Endothelial cell of umbilical vein (primary cell): ENCODE measurements around the gene ANKRD44. TPM values are rescaled to one million over a fixed set of nuclear protein-coding genes. Genes with fewer than 3 reads are reported as not detected.

Experiments
- BruUV-seq: library from RNA; stranded (reverse); fragments of 400-500 nt; replicated peaks from 2 replicates; lab custom pipeline; 2021; lab: Mats Ljungman, UMichigan
- CTCF ChIA-PET: fragments of 300-600, 350-600 bp; sonication (Branson Sonifier 250); formaldehyde crosslinking; loops from one replicate; lab custom pipeline; 2021; ENCODE audit warnings: antibody characterized with exemption, inconsistent platforms; lab: Charles Lee
- POLR2A ChIA-PET: fragments of 300-600, 350-600 bp; sonication (Branson Sonifier 250); formaldehyde crosslinking; loops from one replicate; lab custom pipeline; 2021; ENCODE audit warnings: antibody characterized with exemption, inconsistent platforms; lab: Charles Lee
- DNase-seq: peaks from one replicate; pipeline ENCODE4 v3.0.0-alpha.2; 2011; ENCODE audit warnings: low read depth, low spot score
- FAIRE-seq: peaks from 2 replicates; lab custom pipeline; 2011; peaks lifted over from hg19 to GRCh38; lab: Jason Lieb, UNC
- H2AFZ ChIP-seq: 2 replicates; pipeline ENCODE4 v1.6.0; 2012; ENCODE audit warnings: low read depth, low read length, control low read depth, inconsistent platforms
- H3K27ac ChIP-seq: 2 replicates; pipeline ENCODE4 v1.5.1; 2011; ENCODE audit warnings: low read depth, mild to moderate bottlenecking, control low read depth, low read length, moderate library complexity; ENCODE audit not compliant: insufficient read depth
- H3K27me3 ChIP-seq, 2 experiments: 2 replicates each; pipeline versions ENCODE4 v1.6.0 to v1.6.1; 2011; ENCODE audit warnings: low read length in 2 of 2, mixed read lengths in 1 of 2; ENCODE audit not compliant: control insufficient read depth in 2 of 2, insufficient read depth in 2 of 2
- H3K36me3 ChIP-seq, 2 experiments: 2 replicates in 1 of 2; 3 replicates in 1 of 2; pipeline ENCODE4 v1.5.1; 2011; ENCODE audit warnings: low read length in 2 of 2, mild to moderate bottlenecking in 1 of 2, moderate library complexity in 1 of 2; ENCODE audit not compliant: control insufficient read depth in 2 of 2, insufficient read depth in 2 of 2; ENCODE audit errors: extremely low read depth in 1 of 2
- H3K4me1 ChIP-seq: 3 replicates; pipeline ENCODE4 v1.5.1; 2011; ENCODE audit warnings: mild to moderate bottlenecking, low read length; ENCODE audit not compliant: control insufficient read depth, insufficient read depth; ENCODE audit errors: extremely low read depth
- H3K4me2 ChIP-seq: 2 replicates; pipeline ENCODE4 v1.6.1; 2011; ENCODE audit warnings: low read length, control low read depth, mixed read lengths; ENCODE audit not compliant: insufficient read depth
- H3K4me3 ChIP-seq, 3 experiments: fragments of 200-600 bp in 1 of 3; sonication (generic), shearing (Covaris generic) in 1 of 3; replicated peaks in 1 of 3; 2 replicates each; pipeline ENCODE4 v1.5.1; 2011 to 2016; ENCODE audit warnings: control low read depth in 3 of 3, low read length in 3 of 3, mild to moderate bottlenecking in 2 of 3, inconsistent platforms in 1 of 3, low read depth in 1 of 3, moderate library complexity in 1 of 3; ENCODE audit not compliant: insufficient read depth in 1 of 3
- H3K79me2 ChIP-seq: 2 replicates; pipeline ENCODE4 v1.6.0; 2012; ENCODE audit warnings: low read length, inconsistent platforms; ENCODE audit not compliant: control insufficient read depth, insufficient read depth
- H3K9ac ChIP-seq: replicated peaks from 2 replicates; pipeline ENCODE3; 2011; ENCODE audit warnings: low read length, control low read depth; ENCODE audit not compliant: insufficient read depth; ENCODE audit errors: extremely low read depth
- H3K9me1 ChIP-seq: replicated peaks from 3 replicates; pipeline ENCODE4 v1.6.0; 2011; ENCODE audit warnings: mild to moderate bottlenecking, low read length; ENCODE audit not compliant: control insufficient read depth, insufficient read depth; ENCODE audit errors: extremely low read depth
- H3K9me3 ChIP-seq: replicated peaks from 2 replicates; pipeline ENCODE4 v1.5.1; 2012; ENCODE audit warnings: low read length, inconsistent platforms; ENCODE audit not compliant: control insufficient read depth, insufficient read depth
- H4K20me1 ChIP-seq: replicated peaks from 2 replicates; pipeline ENCODE3; 2011; ENCODE audit warnings: mild to moderate bottlenecking, low read length; ENCODE audit not compliant: control insufficient read depth, insufficient read depth; ENCODE audit errors: extremely low read depth
- EZH2 ChIP-seq: IDR thresholded peaks from 2 replicates; pipeline ENCODE4 v1.6.1; 2012; ENCODE audit warnings: borderline replicate concordance, low read depth, mild to moderate bottlenecking, moderate library complexity, low read length, inconsistent platforms; ENCODE audit not compliant: severe bottlenecking
- FOS ChIP-seq: IDR thresholded peaks from 2 replicates; pipeline ENCODE4 v1.6.1; 2011; ENCODE audit warnings: mild to moderate bottlenecking, low read length, moderate library complexity, borderline replicate concordance; ENCODE audit not compliant: insufficient read depth
- MYC ChIP-seq: IDR thresholded peaks from one replicate; pipeline ENCODE4 v1.6.1; 2011; ENCODE audit warnings: mild to moderate bottlenecking, low read depth, low read length
- POLR2A ChIP-seq: IDR thresholded peaks from 2 replicates; pipeline ENCODE4 v1.6.1; 2012; ENCODE audit warnings: low read depth, mild to moderate bottlenecking, control low read depth, low read length
- dilution Hi-C: fragments of 300-500 bp; cut with MboI; formaldehyde crosslinking; loops from one replicate; pipeline ENCODE4 v1.15.0; 2019; ENCODE audit warnings: low sequenced_read_pairs; ENCODE audit not compliant: extremely low pct_ligation_motif_present
- intact Hi-C: fragments of 100-400 bp; cut with micrococcal nuclease; formaldehyde crosslinking; loops from one replicate; pipeline ENCODE4 v1.10.0; 2022
- polyA plus RNA-seq, 4 experiments: library from polyadenylated mRNA; depleted of rRNA in 3 of 4; stranded (reverse) in 3 of 4; unstranded in 1 of 4; fragments of >200 nt; gene quantifications; 2 replicates each; pipeline versions ENCODE4 v1.2.1 to v1.2.3, GENCODE V29; 2011 to 2012; ENCODE audit warnings: missing spikeins in 1 of 4
- total RNA-seq: library from RNA; stranded (reverse); gene quantifications from 2 replicates; pipeline ENCODE4 v1.2.3, GENCODE V29; 2021
- TF ChIP-seq, protein P1 (sequence below), 2 donors: IDR thresholded peaks; 1 replicate in 1 of 2; 2 replicates in 1 of 2; pipeline ENCODE4 v1.5.1; 2011; ENCODE audit warnings: low read length in 2 of 2, mild to moderate bottlenecking in 2 of 2, moderate library complexity in 2 of 2, control low read depth in 1 of 2, inconsistent platforms in 1 of 2, low read depth in 1 of 2; ENCODE audit not compliant: insufficient read depth in 1 of 2; ENCODE audit errors: extremely low read depth in 1 of 2

The ANKRD44 gene
- total and polyA plus RNA-seq, 2 donors (not counting 3 experiments of a cell fraction or from before 2014, with no cell fraction given) = 3.4 to 6.1 TPM

DNA sequence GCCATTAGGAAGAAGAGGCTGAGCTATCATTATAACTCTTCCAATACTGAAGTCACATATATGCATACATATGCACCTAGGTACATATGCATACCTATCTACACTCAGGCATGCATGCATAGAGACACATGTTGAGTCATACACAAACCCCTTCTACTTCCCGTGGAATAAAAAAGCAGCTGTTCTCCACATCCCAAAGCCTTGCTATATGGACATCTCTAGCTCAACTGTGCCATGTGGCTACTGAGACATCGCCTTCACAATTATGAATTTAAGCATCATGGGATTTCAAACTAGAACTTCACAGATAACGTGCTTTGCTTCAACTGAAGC is 120.5 kb downstream of the ANKRD44 start:
- Histone ChIP-seq H3K4me3 (no peak overlapping the region), H3K4me1 (peaks cover 3% of the 10 kb centered on the region), H3K27ac (no peak overlapping the region), H4K20me1 (no peaks in the 10 kb centered on the region), H3K4me2 (no peak overlapping the region), H3K9ac (no peak overlapping the region), H3K79me2 (no peaks in the 10 kb centered on the region), H3K27me3 (peaks cover 0 to 5% of the 10 kb centered on the region in 2 experiments), H3K9me3 (no peaks in the 10 kb centered on the region), H3K9me1 (no peaks in the 10 kb centered on the region), H3K36me3 (no peaks in the 10 kb centered on the region), H2AFZ (no peak overlapping the region)
- intact Hi-C loops = loop anchor here (2.0 to 5.0 kb wide), 2 partner anchors 77 to 587 kb away; no protein-coding TSS in a partner anchor
- TF ChIP-seq, protein P1, sequence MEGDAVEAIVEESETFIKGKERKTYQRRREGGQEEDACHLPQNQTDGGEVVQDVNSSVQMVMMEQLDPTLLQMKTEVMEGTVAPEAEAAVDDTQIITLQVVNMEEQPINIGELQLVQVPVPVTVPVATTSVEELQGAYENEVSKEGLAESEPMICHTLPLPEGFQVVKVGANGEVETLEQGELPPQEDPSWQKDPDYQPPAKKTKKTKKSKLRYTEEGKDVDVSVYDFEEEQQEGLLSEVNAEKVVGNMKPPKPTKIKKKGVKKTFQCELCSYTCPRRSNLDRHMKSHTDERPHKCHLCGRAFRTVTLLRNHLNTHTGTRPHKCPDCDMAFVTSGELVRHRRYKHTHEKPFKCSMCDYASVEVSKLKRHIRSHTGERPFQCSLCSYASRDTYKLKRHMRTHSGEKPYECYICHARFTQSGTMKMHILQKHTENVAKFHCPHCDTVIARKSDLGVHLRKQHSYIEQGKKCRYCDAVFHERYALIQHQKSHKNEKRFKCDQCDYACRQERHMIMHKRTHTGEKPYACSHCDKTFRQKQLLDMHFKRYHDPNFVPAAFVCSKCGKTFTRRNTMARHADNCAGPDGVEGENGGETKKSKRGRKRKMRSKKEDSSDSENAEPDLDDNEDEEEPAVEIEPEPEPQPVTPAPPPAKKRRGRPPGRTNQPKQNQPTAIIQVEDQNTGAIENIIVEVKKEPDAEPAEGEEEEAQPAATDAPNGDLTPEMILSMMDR (IDR thresholded peaks at IDR 0.05; ENCODE audit: extremely low read depth in 1 of 2, insufficient read depth in 1 of 2, low read depth in 1 of 2, low read length in 2 of 2) = no peak
- no peak for TF ChIP-seq MYC
- TF ChIP-seq POLR2A = no peak
- no peak for TF ChIP-seq EZH2
- DNase-seq = no peak
- FAIRE-seq = no peak
- dilution Hi-C loops = no loop called here
- CTCF ChIA-PET = interaction anchor here (1.0 to 2.7 kb wide), 8 partner anchors 19 to 188 kb away, joined by 3 to 16 read pairs (median 8); partner anchors contain the start of gene ANKRD44
- POLR2A ChIA-PET = no interaction called here
- BruUV-seq = no TSS peak

DNA sequence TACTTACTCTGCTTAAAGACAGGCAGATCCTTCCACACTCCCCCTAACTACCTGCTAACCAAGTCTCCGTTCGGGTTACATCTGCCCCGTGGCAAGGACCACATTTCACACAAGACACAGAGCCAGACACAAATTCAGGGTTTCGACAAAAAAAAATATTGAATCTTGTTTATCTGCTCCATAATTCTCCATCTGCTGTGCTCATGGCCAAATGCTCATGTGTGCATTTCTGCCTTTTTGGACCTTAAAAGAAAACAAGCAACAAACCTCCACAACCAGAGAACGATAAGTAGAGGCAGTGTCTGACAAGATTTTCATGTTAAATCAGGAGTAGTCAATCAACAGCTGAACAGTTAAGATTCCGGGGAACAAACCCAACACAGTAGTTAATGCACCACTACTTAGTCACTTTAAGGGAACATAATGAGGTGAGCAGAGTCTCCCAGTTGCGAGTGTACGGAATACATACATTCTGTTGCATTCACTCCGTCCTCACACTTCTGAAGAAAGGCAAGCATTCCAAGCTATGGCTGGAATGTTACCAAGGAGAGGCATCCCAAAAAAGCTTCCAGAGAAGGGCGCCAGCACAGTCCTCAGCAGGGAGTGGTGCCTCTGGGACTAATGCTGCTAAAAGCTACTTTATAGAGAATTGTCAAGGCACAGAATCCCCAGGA is 121.0 kb downstream of the ANKRD44 start:
- Histone ChIP-seq H3K4me3 (no peak overlapping the region), H3K4me1 (peaks cover 3% of the 10 kb centered on the region), H4K20me1 (no peaks in the 10 kb centered on the region), H3K36me3 (no peaks in the 10 kb centered on the region), H3K27me3 (peaks cover 0 to 5% of the 10 kb centered on the region in 2 experiments), H3K9ac (no peak overlapping the region), H3K9me3 (no peaks in the 10 kb centered on the region), H3K27ac (no peak overlapping the region), H2AFZ (no peak overlapping the region), H3K9me1 (no peaks in the 10 kb centered on the region), H3K4me2 (no peak overlapping the region), H3K79me2 (no peaks in the 10 kb centered on the region)
- intact Hi-C loops (loop anchor here (2.0 to 5.0 kb wide), 2 partner anchors 77 to 588 kb away; no protein-coding TSS in a partner anchor), dilution Hi-C loops (no loop called here)
- TF ChIP-seq EZH2 = no peak
- no peak for TF ChIP-seq FOS
- FAIRE-seq (no peak), DNase-seq (no peak)
- ChIA-PET POLR2A (no interaction called here), CTCF (interaction anchor here (0.8 to 2.7 kb wide), 9 partner anchors 20 to 189 kb away, joined by 3 to 16 read pairs (median 7); partner anchors contain the start of gene ANKRD44)
- no TSS peak for BruUV-seq
